Measurements from ENCODE around the gene G2E3.
"Not testable (repeated sequence)": the region's sequence is repeated elsewhere in the genome, so short reads cannot be mapped to it uniquely, and the experiment has no call there.

The G2E3 gene

DNA sequence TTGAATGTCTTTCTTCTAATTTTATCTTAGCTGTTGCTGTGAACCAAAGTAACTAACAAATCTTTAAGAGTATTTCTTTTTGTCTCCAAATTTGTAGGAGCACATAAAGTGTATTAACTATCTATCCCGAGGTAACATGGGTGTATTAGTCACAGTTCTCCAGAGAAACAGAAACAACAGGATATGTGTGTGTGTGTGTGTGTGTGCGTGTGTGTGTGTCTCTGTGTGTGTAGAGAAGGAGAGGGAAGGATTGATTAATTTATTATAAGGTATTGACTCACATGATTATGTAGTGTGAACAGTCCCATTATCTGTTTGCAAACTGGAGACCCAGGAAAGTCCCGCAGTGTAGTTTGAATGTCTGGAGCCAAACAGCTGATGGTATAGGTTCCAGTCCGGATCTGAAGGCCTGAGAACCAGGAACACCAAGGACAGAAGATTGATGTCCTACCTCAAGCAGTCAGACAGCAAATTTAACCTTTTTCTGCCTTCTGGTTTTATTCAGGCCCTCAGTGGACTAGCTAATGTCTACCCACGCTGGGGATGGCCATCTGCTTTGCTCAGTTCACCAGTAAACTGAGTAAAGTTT is 14.4 kb downstream of the G2E3 start:
- peak; percentile 76 for DNase-seq (ENCODE audit: low read depth)
- TF ChIP-seq, protein P1, sequence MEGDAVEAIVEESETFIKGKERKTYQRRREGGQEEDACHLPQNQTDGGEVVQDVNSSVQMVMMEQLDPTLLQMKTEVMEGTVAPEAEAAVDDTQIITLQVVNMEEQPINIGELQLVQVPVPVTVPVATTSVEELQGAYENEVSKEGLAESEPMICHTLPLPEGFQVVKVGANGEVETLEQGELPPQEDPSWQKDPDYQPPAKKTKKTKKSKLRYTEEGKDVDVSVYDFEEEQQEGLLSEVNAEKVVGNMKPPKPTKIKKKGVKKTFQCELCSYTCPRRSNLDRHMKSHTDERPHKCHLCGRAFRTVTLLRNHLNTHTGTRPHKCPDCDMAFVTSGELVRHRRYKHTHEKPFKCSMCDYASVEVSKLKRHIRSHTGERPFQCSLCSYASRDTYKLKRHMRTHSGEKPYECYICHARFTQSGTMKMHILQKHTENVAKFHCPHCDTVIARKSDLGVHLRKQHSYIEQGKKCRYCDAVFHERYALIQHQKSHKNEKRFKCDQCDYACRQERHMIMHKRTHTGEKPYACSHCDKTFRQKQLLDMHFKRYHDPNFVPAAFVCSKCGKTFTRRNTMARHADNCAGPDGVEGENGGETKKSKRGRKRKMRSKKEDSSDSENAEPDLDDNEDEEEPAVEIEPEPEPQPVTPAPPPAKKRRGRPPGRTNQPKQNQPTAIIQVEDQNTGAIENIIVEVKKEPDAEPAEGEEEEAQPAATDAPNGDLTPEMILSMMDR (IDR thresholded peaks at IDR 0.05; ENCODE audit: low read length, missing control alignments): no peak
- no peak overlapping the region for H3K4me3 ChIP-seq (replicated peaks; ENCODE audit: low read depth, low read length)

DNA sequence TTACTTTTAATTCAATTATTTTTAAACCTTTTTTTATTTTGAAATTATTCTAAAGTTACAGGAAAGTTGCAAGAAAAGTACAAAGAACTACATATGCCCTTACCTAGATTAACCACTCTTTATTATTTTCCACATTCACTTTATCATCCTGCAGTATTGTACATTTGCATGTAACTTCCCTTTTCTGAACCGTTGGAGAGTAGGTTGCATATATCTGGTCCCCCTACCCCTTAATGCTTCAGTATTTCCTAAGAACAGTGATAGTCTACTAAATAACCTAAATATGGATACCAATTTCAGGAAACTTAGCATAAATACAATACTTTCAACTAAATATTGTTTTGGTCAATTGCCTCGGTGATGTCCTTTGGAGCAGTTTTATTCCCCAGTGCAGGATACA is 15.0 kb downstream of the G2E3 start:
- DNase-seq (ENCODE audit: low read depth): no peak
- TF ChIP-seq, protein P1 (IDR thresholded peaks at IDR 0.05; ENCODE audit: low read length, missing control alignments): no peak

DNA sequence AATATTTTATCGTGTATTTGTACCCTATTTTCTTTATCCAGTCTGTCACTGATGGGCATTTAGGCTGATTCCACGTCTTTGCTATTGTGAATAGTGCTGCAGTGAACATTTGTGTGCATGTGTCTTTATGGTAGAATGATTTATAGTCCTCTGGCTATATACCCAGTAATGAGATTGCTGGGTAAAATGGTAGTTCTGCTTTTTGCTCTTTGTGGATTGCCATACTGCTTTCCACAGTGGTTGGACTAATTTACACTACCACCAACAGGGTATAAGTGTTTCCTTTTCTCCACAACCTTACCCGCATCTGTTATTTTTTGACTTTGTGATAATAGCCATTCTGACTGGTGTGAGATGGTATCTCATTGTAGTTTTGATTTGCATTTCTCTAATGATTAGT is 15.8 kb downstream of the G2E3 start:
- not testable (repeated sequence) for H3K4me3 ChIP-seq (replicated peaks; ENCODE audit: low read depth, low read length); DNase-seq (ENCODE audit: low read depth)

More for the DNA sequence above, 15.0 kb downstream of the G2E3 start:
- no peak overlapping the region for H3K4me3 ChIP-seq (replicated peaks; ENCODE audit: low read depth, low read length)

DNA sequence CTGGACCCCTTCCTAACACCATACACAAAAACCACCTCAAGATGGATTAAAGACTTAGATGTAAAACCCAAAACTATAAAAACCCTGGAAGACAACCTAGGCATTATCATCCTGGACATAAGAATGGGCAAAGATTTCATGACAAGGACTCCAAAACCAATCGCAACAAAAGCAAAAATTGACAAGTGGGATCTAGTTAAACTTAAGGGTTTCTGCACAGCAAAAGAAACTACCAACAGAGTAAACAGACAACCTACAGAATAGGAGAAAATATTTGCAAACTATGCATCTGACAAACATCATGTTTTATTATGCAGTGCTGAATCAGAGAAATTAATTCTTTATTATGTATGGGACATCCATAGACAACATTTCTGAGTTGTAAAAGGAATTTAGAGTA is 17.4 kb downstream of the G2E3 start:
- not testable (repeated sequence) for DNase-seq (ENCODE audit: low read depth)

DNA sequence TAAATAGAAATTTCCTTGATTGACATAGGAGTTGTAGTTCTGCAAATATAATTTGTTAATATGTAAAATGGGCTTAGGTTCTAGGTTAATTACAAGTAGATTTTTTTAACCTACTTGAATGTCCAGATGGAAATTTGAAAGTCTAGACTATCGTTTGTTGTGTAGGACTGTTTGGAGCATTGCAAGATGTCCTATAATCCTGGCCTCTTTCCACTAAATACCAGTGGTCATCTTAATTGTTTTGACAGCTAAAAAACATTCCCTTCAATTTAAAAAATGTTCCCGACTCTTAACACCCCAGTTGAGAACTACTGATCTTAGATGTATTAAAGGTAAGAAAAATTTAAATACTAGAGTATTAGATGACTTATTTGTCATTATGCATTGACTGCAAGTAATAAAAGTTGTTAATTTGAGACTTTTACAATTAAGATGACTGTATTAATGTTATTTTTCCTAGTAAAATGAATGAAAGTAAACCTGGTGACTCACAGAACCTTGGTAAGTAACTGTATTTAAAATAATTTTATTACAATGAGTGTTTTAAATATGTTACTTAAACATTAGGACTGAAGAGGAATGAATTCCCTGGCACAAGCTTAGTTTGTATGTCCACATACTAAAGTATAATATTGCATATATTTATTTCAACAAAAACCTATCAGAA is 21.8 kb downstream of the G2E3 start:
- no peak overlapping the region for H3K4me3 ChIP-seq (replicated peaks; ENCODE audit: low read depth, low read length)
- TF ChIP-seq, protein P1 (IDR thresholded peaks at IDR 0.05; ENCODE audit: low read length, missing control alignments): no peak
- no peak for DNase-seq (ENCODE audit: low read depth)

More for the DNA sequence above, 17.4 kb downstream of the G2E3 start:
- H3K4me3 ChIP-seq (replicated peaks; ENCODE audit: low read depth, low read length): not testable (repeated sequence)

DNA sequence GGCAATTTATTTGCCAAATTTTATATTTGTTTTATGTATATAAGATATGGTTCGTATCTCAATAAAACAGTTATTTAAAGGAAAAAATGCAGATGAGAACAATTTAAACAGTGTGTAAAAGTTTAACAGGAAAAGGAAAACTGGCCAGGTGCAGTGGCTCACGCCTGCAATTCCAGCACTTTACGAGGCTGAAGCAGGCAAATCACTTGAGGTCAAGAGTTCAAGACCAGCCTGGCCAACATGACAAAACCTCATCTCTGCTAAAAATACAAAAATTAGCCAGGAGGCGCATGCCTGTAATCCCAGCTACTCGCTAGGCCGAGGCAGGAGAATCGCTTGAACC is 22.3 kb downstream of the G2E3 start:
- no peak overlapping the region for H3K4me3 ChIP-seq (replicated peaks; ENCODE audit: low read depth, low read length)
- DNase-seq (ENCODE audit: low read depth): no peak
- TF ChIP-seq, protein P1 (IDR thresholded peaks at IDR 0.05; ENCODE audit: low read length, missing control alignments): no peak

DNA sequence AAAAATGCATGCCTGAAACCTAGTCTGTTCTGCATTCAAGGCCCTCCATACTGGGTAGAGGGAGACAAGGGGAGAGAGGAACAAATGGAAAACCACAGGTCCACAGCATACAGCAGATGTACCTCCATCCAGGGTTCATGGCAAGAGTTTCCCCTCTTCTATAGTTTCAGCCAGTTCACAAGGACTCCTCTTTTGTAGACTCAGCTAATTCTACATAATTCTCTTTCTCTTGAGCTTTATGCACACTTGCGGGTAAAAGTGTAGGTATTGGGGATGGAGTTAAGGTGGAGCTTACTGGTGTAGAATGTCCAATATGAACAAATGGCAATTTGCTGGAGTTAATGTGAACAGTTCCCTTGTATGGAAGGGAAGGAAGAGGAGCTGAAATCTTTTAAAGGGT is 23.4 kb downstream of the G2E3 start:
- TF ChIP-seq, protein P1 (IDR thresholded peaks at IDR 0.05; ENCODE audit: low read length, missing control alignments): no peak
- DNase-seq (ENCODE audit: low read depth): no peak
- H3K4me3 ChIP-seq (replicated peaks; ENCODE audit: low read depth, low read length): no peak overlapping the region

DNA sequence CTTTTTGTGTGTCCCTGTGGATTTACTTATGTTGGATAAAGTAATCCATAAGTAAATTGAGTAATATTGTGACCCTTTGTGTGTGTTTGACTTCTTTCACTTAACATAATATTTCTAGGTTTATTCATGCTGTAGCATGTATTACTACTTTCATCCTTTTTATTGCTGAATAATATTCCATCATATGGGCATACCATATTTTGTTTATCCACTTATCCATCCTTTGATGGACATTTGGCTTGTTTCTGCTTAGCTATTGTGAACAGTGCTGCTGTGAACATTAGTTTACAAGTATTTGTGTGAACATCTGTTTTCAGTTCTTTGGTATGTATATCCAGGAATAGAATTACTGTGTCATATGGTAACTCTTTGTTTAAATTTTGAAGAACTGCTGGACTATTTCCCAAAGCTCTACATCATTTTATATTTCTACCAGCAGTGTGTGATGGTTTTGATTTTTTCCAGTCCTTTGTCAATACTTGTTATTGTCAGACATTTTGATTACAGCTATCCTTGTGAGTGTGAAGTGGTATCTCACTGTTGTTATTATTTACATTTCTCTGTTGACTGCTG is 25.2 kb downstream of the G2E3 start:
- no peak for DNase-seq (ENCODE audit: low read depth)
- TF ChIP-seq, protein P1 (IDR thresholded peaks at IDR 0.05; ENCODE audit: low read length, missing control alignments): no peak

More for the DNA sequence above, 25.2 kb downstream of the G2E3 start:
- no peak overlapping the region for H3K4me3 ChIP-seq (replicated peaks; ENCODE audit: low read depth, low read length)

All from fibroblast of pulmonary artery (primary cell).